Stimulated activated CD8-positive, alpha-beta memory T cell treated with anti-CD3 and anti-CD28 coated beads, Interleukin-7, amount 100 ng/mL, for 48 hours (primary cell): ENCODE data around the gene ERI3.
A peak's percentile ranks its signal among the peaks of the same experiment; 100 is the strongest.

Experiments used
- DNase-seq, 2 donors: peaks; one replicate each; pipeline ENCODE4 v3.0.0-alpha.2; 2020; ENCODE audit warnings: low read depth in 1 of 2; ENCODE audit errors: extremely low read depth in 1 of 2

ERI3 gene

GRCh38 chr1:44239961-44240371 is 115.1 kb downstream of the ERI3 start:
- no peak for DNase-seq

DNA sequence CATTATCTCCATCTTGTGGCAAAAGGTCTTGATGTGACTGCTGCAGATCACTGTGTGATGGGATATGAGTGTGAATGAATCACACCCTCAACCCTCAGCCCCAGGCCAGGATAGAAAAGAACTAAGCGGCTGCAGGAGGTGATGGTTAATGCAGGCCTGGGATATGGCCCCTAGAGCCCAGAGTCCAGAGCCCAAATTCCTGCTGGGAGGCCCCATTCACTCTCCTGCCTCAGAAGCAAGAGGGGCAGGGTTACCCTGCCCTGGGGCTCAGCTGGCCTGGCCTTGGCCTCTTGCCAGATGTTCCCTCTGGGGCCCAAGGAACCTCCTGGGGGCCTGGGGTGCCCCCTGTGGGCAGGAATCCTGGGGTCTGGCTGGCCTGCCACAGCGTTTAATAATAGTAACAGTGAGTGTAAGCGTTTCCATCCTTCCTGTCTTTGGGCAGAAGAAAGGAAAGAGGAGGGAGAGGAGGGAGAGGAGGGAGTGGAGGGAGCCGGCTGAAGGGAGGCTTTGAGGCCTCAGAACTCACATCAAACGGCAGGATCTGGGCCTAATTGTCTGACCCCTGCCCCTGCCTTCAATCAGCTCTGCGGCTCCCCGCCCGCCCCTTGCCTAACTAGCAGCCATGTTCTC is 115.6 kb downstream of the ERI3 start:
- DNase-seq: no peak

DNA sequence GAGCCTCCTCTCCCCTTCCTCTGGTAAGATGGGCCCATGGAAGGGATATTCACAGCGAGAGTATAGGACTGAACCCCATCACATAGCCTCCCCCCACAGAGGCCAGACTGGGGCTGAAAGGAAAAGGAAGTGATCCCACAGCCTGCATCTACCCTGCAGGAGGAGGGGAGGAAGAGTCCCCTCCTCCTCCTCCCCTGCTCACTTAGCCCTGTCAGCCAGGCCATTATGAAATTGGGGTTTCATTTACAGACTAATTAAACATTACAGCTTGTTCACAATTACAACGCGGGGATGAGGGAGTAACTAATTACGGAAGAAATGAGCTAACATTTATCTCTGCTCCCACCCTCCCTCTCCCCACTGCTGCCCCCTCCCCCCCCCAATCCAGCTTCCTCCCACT is 116.4 kb downstream of the ERI3 start:
- DNase-seq: no peak

DNA sequence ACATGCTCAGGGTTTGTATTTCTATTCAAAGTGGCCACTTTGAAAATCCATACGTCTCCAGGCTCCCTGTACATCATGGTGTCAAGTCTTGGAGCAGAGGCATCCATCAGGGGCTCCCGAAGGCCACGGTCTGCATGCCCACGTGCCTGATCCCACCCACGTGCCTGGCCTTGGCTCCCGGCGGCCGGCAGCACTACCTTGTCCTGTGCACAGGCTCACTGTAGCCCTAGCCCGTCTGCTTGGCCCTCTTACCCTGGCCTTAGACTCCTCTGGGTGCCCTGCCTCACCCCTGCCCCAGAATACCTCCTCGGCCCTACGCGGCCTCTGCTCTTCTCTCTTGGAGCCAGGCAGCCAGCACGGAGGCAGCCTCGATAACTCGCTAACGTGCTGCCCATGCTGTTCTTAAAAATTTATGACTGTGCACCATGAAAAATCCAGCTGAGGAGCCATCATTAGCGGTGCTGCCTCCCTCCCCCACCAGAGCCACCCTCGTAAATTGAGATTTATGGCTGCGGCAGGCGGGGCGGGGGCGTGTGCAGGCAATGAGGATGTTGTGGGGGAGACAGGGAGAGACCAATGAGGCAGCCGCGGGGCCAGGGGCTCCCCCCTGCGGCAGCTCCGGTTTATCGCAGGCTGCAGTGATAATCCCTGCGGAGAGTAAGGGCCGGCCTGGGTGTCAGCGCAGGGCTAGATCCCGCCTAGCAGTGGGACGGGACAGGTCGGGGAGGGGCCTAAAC is 117.2 kb downstream of the ERI3 start:
- DNase-seq: peak; percentile 21 to 23

DNA sequence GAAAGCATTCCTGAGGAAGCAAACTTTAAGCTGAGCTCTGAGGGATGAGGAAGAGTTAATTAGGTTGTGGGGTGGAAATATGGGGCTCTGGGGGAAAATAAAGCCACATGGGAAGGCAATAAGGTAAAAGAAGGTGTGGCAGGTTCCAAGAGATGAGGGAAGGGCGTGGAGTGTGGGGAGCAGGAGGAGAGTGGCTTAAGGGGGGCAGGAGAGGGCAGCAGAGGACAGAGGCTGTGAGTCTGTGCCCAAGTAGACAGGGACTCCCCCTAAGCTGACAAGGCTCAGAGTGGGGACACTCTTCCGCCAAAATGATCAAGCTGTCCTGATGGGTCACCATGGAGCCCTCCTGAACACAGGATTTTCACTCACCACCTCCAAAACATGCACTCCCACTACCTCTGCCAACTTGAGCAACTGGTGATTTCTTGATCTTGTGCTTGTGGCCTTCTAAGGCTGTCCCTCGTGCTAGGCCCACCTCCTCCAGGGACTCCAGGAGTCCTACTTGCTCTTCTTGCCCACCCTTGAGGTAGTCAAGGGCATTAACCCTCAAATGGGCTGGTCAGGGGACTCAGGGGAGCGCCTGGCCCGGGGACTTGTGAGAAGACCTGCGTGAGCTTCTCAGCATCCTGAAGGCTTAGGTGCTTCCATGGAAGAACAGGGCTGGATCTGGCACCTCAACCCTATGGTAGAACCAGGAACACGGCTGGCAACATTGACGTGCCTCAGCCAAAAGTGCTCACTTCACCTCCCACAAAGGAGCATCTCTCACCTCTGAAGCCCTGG is 118.4 kb downstream of the ERI3 start:
- no peak for DNase-seq

- DNase-seq: no peak
These were observed 119.2 kb downstream of the ERI3 start for GRCh38 chr1:44235808-44236207.

GRCh38 chr1:44233593-44233992 is 121.5 kb downstream of the ERI3 start:
- DNase-seq: no peak

DNA sequence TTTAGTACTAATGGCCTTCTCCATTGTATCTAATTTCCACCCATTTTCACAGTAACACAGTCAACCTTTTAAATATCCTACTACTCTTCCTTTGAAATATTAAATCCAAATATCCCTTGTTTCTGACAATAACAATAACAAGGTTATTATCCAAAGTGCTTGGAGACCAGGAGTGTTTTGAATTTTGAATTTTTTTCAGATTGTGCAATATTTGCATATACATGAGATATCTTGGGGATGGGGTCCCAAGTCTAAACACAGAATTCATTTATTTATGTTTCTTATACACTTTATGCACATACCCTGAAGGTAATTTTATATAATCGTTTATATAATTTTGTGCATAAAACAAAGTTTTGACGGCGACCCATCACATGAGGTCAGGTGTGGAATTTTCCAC is 124.3 kb downstream of the ERI3 start:
- no peak for DNase-seq

GRCh38 chr1:44229435-44230167 is 125.5 kb downstream of the ERI3 start:
- DNase-seq: no peak

DNA sequence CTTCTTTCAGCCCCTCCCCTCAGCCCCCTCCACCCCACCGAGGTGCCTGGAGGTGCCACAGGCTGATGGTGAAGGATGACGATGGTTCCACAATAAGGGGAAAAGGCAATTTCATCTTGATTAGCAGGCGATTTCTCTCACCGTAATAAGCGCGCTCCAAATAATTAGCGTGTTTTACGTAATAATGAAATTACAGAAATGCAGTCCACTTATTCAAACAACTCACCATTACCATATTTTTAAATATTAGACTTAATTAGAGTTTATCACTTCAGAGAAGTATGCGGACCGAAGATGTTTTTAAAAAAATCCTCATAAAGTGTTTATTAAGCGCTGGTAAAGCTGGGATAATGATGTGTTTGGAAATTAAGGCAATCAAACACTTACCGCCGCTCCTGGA is 126.8 kb downstream of the ERI3 start:
- no peak for DNase-seq

- no peak for DNase-seq
These were observed 127.8 kb downstream of the ERI3 start for GRCh38 chr1:44227211-44227610.

GRCh38 chr1:44225761-44226160 is 129.3 kb downstream of the ERI3 start:
- no peak for DNase-seq

DNA sequence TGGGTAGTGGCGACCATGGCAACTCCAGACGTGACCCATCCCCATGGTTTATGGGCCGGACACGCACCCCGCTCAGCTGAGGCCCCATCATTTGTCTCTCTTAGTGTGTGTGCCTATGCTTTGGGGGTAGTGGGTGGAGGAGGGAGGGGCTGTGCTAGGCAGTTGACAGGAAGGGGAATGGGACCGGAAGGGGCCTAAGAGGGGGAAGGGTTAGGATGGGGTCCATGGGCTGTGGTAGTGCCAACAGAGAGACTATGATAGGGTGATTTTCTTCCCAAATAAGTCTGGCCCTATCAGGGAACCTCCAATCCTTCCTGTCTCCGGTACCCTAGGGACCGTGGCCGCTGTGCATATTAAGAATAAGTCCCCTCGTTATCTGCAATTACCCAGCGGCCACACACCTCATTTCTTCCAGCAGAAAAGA is 131.9 kb downstream of the ERI3 start:
- DNase-seq: no peak

DNA sequence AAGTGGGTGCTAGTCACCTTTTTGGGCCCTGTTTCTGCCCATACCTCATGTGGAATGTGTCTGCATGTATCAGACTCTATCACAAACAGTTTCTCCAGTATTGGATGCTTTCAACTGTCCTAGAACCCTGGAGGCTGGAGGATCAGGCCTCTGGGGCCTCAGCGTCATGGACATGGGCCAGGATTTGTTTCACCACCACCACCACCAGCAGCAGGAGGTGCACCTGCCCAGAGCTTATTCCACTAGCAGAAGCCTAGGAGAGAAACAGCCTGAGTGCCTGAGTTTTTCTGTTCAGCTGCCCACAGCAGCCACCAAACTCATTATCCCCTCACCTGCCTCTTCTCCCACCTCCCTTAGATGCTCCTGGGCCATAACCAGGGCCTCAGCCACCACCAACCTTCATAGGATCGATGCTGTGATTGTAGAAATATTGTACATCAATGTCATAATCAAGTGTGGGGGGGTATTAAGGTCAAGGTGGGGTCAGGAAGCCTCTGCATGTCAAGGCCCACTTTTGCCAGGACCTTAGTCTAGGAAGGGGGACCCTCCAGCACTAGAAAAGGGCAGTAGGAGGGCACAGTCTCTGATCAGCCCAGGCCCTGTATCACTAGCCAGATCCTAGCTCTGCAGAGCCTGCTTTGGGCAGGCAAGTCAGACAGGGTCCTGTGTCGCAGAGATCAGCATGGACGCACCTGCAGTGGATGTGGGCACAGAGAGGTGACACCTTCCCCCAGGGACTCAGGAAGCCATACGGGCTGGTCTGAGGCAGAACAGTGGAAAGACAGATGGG is 132.5 kb downstream of the ERI3 start:
- no peak for DNase-seq

DNA sequence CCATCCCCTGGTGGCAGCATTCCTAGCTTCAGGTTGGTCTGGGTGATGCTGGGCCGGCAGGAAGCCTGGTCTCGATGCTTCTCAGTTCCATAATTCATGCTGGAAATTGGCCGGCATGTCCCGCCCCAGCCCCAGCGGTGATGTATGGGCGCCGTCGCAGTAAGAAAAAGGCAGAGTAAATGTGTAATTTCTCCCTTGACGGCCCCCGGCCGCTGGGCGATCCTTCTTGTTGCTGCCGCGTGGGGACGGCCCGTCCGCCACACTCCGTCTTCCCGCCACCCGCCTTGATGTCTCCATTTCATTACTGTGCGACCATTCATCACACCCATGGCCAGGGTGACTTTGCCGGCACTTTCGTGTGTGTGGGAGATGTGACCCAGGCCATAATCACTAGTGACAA is 133.3 kb downstream of the ERI3 start:
- no peak for DNase-seq

- no peak for DNase-seq
These were observed 134.3 kb downstream of the ERI3 start for GRCh38 chr1:44220755-44221154.

DNA sequence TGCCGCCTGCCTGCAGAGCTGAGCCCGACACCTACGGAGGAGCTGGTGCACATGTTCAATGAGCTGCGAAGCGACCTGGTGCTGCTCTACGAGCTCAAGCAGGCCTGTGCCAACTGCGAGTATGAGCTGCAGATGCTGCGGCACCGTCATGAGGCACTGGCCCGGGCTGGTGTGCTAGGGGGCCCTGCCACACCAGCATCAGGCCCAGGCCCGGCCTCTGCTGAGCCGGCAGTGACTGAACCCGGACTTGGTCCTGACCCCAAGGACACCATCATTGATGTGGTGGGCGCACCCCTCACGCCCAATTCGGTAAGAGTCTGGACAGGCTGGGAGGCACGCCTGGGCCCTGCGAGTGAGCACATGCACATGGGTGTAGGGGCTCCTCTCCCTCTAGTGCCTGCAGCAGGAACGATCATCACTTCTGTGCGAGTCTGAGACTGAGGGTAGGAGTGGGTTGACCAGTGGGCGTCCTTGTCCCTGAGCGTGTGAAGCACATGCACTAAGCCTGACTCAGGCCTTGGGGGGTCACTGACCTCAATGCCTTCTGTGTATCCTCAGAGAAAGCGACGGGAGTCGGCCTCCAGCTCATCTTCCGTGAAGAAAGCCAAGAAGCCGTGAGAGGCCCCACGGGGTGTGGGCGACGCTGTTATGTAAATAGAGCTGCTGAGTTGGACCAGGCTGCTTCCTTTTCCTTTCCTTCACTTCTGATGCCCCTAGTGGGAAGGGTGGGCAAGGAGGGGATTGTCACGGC is 134.9 kb downstream of the ERI3 start:
- DNase-seq: no peak

DNA sequence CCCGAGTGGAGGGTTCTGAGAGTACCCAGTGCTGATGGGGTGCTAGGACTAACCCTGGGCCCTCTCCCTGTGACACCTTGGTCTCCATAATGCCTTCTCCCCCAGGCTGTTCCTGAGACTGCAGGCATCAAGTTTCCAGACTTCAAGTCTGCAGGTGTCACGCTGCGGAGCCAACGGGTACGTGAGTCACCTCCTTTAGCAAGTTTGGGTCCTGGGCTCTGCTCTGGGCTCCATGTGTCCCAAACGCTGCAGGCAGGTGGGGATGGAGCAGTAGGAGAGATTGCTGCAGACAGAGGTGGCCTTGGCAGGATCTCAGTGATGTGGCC is 135.8 kb downstream of the ERI3 start:
- DNase-seq: no peak

GRCh38 chr1:44218503-44219300 is 136.4 kb downstream of the ERI3 start:
- no peak for DNase-seq
